Cardiac muscle cell (in vitro differentiated cells and primary cell): ENCODE measurements around the gene NAV2. TPM values are rescaled to one million over a fixed set of nuclear protein-coding genes. Genes with fewer than 3 reads are reported as not detected.
A peak's percentile ranks its signal among the peaks of the same experiment; 100 is the strongest.

Experiments used
- DNase-seq, 2 donors: peaks; one replicate each; pipeline versions ENCODE4 v3.0.0 to v3.0.0-alpha.2; 2010 to 2017; ENCODE audit warnings: low read depth in 1 of 2, low spot score in 1 of 2
- H3K27ac ChIP-seq: fragments of 200-600 bp; sonication (generic); 2 replicates; pipeline ENCODE4 v1.5.1; 2016
- H3K27me3 ChIP-seq: fragments of 200-600 bp; sonication (generic); 2 replicates; pipeline ENCODE4 v1.6.0; 2016; ENCODE audit warnings: control low read depth
- H3K36me3 ChIP-seq: fragments of 200-600 bp; sonication (generic); 2 replicates; pipeline ENCODE4 v1.5.1; 2016; ENCODE audit warnings: control low read depth
- H3K4me1 ChIP-seq: fragments of 200-600 bp; sonication (generic); 2 replicates; pipeline ENCODE4 v1.8.1; 2017; ENCODE audit warnings: low read depth, mild to moderate bottlenecking, mixed run types
- H3K4me3 ChIP-seq: fragments of 200-600 bp; sonication (generic); 2 replicates; pipeline ENCODE4 v1.5.1; 2016; ENCODE audit warnings: mild to moderate bottlenecking
- H3K9me3 ChIP-seq: fragments of 200-600 bp; sonication (generic); 2 replicates; pipeline ENCODE4 v1.5.1; 2017; ENCODE audit warnings: low read depth, mild to moderate bottlenecking, control low read depth
- polyA plus RNA-seq: library from polyadenylated mRNA; unstranded; fragments of >200 nt; fragmentation: Nextera tagmentation; extraction: Ambion mirVana; gene quantifications from 2 replicates; pipeline ENCODE4 v1.2.1, GENCODE V29; 2016
- total RNA-seq: library from RNA; depleted of rRNA; stranded (reverse); fragments of >200 nt; gene quantifications from 2 replicates; pipeline ENCODE4 v1.2.3, GENCODE V29; 2016
- TF ChIP-seq, protein P1 (sequence below): IDR thresholded peaks from 2 replicates; pipeline ENCODE4 v1.5.1; 2012; ENCODE audit warnings: low read depth, mild to moderate bottlenecking, low read length

The NAV2 gene
- total and polyA plus RNA-seq, 2 experiments from 2014 or later = 113 to 164 TPM

DNA sequence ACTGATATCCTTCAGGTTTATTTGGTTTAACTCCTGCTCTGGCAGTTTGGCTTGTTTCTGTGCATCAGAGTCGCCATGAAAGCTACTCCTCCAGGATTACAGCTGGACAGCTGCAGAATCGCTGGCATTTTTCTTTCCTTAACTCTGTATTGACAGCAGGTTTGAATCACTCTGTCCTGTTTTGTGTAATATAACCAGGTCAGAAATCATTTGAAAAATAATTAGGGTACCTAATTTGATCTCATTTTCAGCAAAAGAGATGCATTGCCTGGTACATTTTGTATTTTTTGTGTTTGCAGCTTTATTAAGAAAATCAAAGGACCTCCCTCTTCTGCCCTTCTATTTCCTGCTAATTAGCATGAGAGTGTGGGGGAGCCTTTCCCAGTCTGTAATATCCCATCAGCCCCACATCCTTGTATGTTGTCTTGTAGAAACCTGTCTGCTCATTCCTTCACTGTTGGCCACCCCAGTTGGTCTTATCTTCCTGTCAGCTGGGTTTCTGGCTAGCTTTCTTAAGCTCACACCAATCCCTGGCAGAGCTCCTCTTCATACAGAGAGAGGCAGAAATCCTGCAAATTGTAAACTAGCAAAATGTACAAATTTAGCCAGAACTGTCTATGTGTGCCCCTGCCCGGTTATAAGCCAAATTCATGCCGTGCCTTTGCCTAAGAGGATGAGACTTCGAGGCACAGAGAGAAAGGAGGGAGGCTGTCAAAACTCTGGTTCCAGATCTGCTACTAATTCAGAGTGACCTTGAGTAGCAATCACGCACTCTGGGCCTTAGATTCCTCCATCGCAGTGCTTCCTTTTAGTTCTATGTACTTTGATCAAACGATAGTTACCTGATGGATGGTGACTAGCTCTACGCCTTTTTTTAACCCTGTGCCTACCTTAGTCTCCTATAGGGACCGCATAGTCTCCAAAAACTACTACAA lies 200.6 kb downstream of the NAV2 start:
- Histone ChIP-seq H3K4me1 (peaks cover 18% of the 10 kb centered on the region), H3K36me3 (no peaks in the 10 kb centered on the region), H3K27ac (no peak overlapping the region), H3K9me3 (no peaks in the 10 kb centered on the region), H3K27me3 (no peaks in the 10 kb centered on the region), H3K4me3 (no peak overlapping the region)
- DNase-seq = peak in 1 of 2 donors; percentile 55
- TF ChIP-seq, protein P1, sequence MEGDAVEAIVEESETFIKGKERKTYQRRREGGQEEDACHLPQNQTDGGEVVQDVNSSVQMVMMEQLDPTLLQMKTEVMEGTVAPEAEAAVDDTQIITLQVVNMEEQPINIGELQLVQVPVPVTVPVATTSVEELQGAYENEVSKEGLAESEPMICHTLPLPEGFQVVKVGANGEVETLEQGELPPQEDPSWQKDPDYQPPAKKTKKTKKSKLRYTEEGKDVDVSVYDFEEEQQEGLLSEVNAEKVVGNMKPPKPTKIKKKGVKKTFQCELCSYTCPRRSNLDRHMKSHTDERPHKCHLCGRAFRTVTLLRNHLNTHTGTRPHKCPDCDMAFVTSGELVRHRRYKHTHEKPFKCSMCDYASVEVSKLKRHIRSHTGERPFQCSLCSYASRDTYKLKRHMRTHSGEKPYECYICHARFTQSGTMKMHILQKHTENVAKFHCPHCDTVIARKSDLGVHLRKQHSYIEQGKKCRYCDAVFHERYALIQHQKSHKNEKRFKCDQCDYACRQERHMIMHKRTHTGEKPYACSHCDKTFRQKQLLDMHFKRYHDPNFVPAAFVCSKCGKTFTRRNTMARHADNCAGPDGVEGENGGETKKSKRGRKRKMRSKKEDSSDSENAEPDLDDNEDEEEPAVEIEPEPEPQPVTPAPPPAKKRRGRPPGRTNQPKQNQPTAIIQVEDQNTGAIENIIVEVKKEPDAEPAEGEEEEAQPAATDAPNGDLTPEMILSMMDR = no peak

DNA sequence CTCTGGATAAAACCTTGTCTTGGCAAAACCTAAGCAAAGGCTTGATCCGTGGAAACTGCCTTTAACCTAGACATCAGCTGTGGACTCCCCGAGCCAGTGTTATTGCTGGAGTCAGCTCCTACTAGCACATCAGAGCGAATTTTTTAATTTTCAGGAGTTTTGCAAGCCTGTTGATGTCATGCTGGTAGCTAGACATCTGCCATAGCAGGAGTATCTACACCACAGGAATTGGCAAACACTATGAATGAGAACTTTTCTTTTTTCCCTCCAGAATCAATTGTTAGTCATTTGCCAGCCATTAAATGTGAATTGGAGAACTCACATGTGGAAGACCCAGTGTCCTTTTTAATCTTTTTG lies 201.2 kb downstream of the NAV2 start:
- H3K36me3 ChIP-seq = no peaks in the 10 kb centered on the region

DNA sequence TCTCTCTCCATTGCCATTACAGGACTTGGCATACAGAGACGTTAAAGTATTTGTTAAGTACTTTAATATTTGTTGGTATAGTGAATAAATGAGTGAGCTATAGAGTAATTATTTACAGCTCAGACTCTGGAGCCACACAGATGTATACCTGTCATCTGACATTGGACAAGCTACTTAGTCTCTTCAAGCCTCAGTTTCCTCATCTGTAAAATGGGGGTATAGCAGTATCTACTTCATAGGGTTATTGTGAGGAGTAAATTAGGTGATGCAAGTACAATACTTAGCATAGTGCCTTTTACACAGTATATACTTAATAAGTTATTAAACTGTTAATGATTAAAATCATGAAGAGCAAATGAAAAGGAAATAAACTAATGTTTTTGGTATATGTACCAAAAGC lies 203.2 kb downstream of the NAV2 start:
- TF ChIP-seq, protein P1 = no peak
- no peaks in the 10 kb centered on the region for H3K9me3 ChIP-seq
- DNase-seq = no peak
- H3K36me3 ChIP-seq = no peaks in the 10 kb centered on the region
- H3K4me1 ChIP-seq = peaks cover 18% of the 10 kb centered on the region
- no peak overlapping the region for H3K4me3 ChIP-seq
- H3K27me3 ChIP-seq = no peaks in the 10 kb centered on the region
- no peak overlapping the region for H3K27ac ChIP-seq

More for the DNA sequence above, 201.2 kb downstream of the NAV2 start:
- Histone ChIP-seq H3K27me3 (no peaks in the 10 kb centered on the region), H3K4me3 (no peak overlapping the region), H3K4me1 (peaks cover 18% of the 10 kb centered on the region), H3K9me3 (no peaks in the 10 kb centered on the region), H3K27ac (no peak overlapping the region)
- no peak for DNase-seq
- TF ChIP-seq, protein P1 = no peak

DNA sequence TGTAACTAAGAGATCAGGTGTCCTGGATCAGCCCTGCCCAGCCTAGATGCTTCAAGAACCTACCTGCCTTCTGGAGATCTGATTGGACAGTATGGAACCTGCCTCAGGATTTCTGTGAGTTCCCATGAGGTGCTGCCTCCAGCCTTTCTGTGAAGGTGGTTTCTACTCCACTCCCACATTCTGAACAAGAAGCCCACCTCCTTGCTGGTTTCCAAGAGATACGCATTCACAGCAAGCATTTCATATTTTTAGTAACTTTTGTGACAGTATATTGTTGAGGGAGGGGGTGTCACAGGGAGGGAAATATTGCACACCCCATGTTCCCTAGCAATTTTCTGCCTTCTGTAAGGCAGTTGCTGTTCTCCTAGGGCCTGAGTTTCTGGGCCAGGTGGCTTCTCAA lies 204.4 kb downstream of the NAV2 start:
- TF ChIP-seq, protein P1 = no peak
- Histone ChIP-seq H3K36me3 (no peaks in the 10 kb centered on the region), H3K9me3 (no peaks in the 10 kb centered on the region), H3K4me1 (peaks cover 18% of the 10 kb centered on the region), H3K27me3 (no peaks in the 10 kb centered on the region), H3K27ac (no peak overlapping the region), H3K4me3 (no peak overlapping the region)
- no peak for DNase-seq

DNA sequence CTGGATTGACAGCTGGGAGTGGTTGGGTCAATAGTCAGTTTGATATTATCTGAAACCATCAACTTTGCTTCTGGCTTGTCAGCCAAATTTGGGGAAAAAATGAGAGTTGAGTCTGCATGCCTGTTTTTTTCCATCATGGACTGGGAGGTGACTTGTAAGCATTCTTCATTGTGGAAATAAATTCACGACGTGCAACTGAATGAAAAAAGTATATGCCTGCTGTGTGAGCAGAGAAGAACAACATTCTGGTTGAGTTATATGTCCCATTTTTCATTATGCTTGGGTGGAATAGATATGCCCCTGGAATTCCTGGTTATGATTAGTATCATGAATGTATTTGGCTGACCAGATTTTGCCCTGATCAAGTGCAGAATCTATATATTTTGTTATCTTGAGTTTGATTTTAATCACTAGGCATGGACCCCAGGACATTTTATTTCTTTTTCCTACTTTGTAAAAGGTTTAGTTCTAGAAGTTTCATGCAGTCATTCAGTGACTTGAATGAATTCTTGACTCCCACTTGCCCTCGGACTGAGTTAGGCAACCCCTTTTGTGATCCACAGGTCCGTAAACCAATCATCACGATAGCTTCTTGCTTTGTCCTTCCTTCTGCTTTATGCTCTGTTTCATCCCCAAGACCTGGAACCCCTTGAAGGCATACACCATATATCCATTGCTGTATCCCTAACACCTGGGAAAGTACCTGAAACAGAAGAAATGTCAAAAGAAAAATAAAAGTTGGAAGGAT lies 205.8 kb downstream of the NAV2 start:
- TF ChIP-seq, protein P1 = no peak
- Histone ChIP-seq H3K9me3 (no peaks in the 10 kb centered on the region), H3K4me3 (no peak overlapping the region), H3K4me1 (peaks cover 5% of the 10 kb centered on the region), H3K36me3 (no peaks in the 10 kb centered on the region), H3K27ac (no peak overlapping the region), H3K27me3 (no peaks in the 10 kb centered on the region)
- DNase-seq = peak in 1 of 2 donors; percentile 67
